Neuronal stem cell (in vitro differentiated cells): ENCODE data around the gene RBM27. TPM values are rescaled to one million over a fixed set of nuclear protein-coding genes. Genes with fewer than 3 reads are reported as not detected.

Experiments used
- DNase-seq: peaks from one replicate; pipeline ENCODE4 v3.0.0-alpha.2; 2013; ENCODE audit warnings: low spot score
- H2AFZ ChIP-seq: one replicate; pipeline ENCODE4 v1.6.1; 2013; ENCODE audit warnings: mild to moderate bottlenecking, low read length, inconsistent platforms
- H2AK5ac ChIP-seq: 2 replicates; pipeline ENCODE4 v1.6.1; 2013; ENCODE audit warnings: low read depth, mild to moderate bottlenecking, inconsistent platforms, low read length, moderate library complexity, mixed read lengths
- H2BK120ac ChIP-seq: 2 replicates; pipeline ENCODE4 v1.6.1; 2013; ENCODE audit warnings: low read depth, mild to moderate bottlenecking, inconsistent platforms, low read length, moderate library complexity, mixed read lengths
- H2BK12ac ChIP-seq: one replicate; pipeline ENCODE4 v1.6.1; 2013; ENCODE audit warnings: low read length, inconsistent platforms
- H2BK15ac ChIP-seq: 2 replicates; pipeline ENCODE4 v1.6.1; 2013; ENCODE audit warnings: mild to moderate bottlenecking, low read length, inconsistent platforms, mixed read lengths
- H2BK5ac ChIP-seq: one replicate; pipeline ENCODE4 v1.6.1; 2013; ENCODE audit warnings: inconsistent platforms, mild to moderate bottlenecking, low read length, moderate library complexity
- H3K14ac ChIP-seq: one replicate; pipeline ENCODE4 v1.6.1; 2013; ENCODE audit warnings: low read length, inconsistent platforms
- H3K18ac ChIP-seq: 2 replicates; pipeline ENCODE4 v1.6.1; 2013; ENCODE audit warnings: low read length, inconsistent platforms
- H3K23ac ChIP-seq: 2 replicates; pipeline ENCODE4 v1.6.1; 2013; ENCODE audit warnings: low read depth, mild to moderate bottlenecking, mixed read lengths, low read length, inconsistent platforms; ENCODE audit not compliant: poor library complexity
- H3K27ac ChIP-seq: replicated peaks from 3 replicates; pipeline ENCODE4 v1.5.1; 2013; ENCODE audit warnings: low read length, inconsistent platforms
- H3K27me3 ChIP-seq, 3 experiments: 2 replicates each; pipeline ENCODE4 v1.6.1; 2013; ENCODE audit warnings: low read length in 3 of 3, mild to moderate bottlenecking in 2 of 3, inconsistent platforms in 1 of 3, low read depth in 1 of 3, mixed read lengths in 1 of 3, moderate library complexity in 1 of 3; ENCODE audit not compliant: control insufficient read depth in 3 of 3, insufficient read depth in 3 of 3
- H3K36me3 ChIP-seq, 2 donors: replicated peaks in 1 of 2; 2 replicates each; pipeline ENCODE4 v1.6.1; 2013; ENCODE audit warnings: low read length in 2 of 2; ENCODE audit not compliant: control insufficient read depth in 2 of 2, insufficient read depth in 2 of 2
- H3K4ac ChIP-seq: 2 replicates; pipeline ENCODE4 v1.6.1; 2013; ENCODE audit warnings: inconsistent platforms, mild to moderate bottlenecking, low read length, moderate library complexity
- H3K4me1 ChIP-seq, 2 donors: 1 replicate in 1 of 2; 2 replicates in 1 of 2; pipeline ENCODE4 v1.6.1; 2013; ENCODE audit warnings: low read length in 2 of 2, low read depth in 1 of 2; ENCODE audit not compliant: control insufficient read depth in 2 of 2, insufficient read depth in 1 of 2
- H3K4me2 ChIP-seq: one replicate; pipeline ENCODE4 v1.6.1; 2013; ENCODE audit warnings: mild to moderate bottlenecking, low read length, inconsistent platforms; ENCODE audit not compliant: insufficient read depth, poor library complexity, severe bottlenecking
- H3K4me3 ChIP-seq, 2 donors: 2 replicates each; pipeline ENCODE4 v1.5.1; 2013; ENCODE audit warnings: low read length in 2 of 2, mild to moderate bottlenecking in 2 of 2, inconsistent platforms in 1 of 2, moderate library complexity in 1 of 2
- H3K79me1 ChIP-seq: one replicate; pipeline ENCODE4 v1.6.1; 2013; ENCODE audit warnings: low read depth, mild to moderate bottlenecking, inconsistent platforms, low read length, moderate library complexity
- H3K9ac ChIP-seq: one replicate; pipeline ENCODE4 v1.6.1; 2013; ENCODE audit warnings: mild to moderate bottlenecking, low read depth, low read length, inconsistent platforms; ENCODE audit not compliant: poor library complexity
- H3K9me3 ChIP-seq, 2 donors: replicated peaks in 1 of 2; 2 replicates each; pipeline versions ENCODE3 to v1.6.1; 2013; ENCODE audit warnings: low read length in 2 of 2, mild to moderate bottlenecking in 2 of 2, inconsistent platforms in 1 of 2, low read depth in 1 of 2, mixed read lengths in 1 of 2, moderate library complexity in 1 of 2; ENCODE audit not compliant: control insufficient read depth in 2 of 2, insufficient read depth in 1 of 2
- H4K8ac ChIP-seq: one replicate; pipeline ENCODE4 v1.6.1; 2013; ENCODE audit warnings: low read depth, mild to moderate bottlenecking, inconsistent platforms, low read length, moderate library complexity
- H4K91ac ChIP-seq: one replicate; pipeline ENCODE4 v1.6.1; 2013; ENCODE audit warnings: low read length, low read depth, mild to moderate bottlenecking, inconsistent platforms; ENCODE audit not compliant: poor library complexity
- WGBS, 2 donors: extraction: QIAGEN DNeasy Blood & Tissue Kit; methylation state at CpG; one replicate each; pipeline ENCODE4 v1.1.7; 2013; ENCODE audit warnings: missing lambda C conversion rate in 2 of 2, mixed read lengths in 1 of 2; ENCODE audit not compliant: insufficient read length in 2 of 2, insufficient replicate concordance in 1 of 2; ENCODE audit errors: extremely low coverage in 2 of 2; 5-methylcytosine and 5-hydroxymethylcytosine counted together
- polyA plus RNA-seq, 2 experiments: library from polyadenylated mRNA; stranded (reverse); fragments of 200-250 nt; gene quantifications; one replicate each; pipeline ENCODE4 v1.2.3, GENCODE V29; 2013

The RBM27 gene
- polyA plus RNA-seq (2013, experiment 1 of 2): 19.1 TPM
- polyA plus RNA-seq (2013, experiment 2 of 2): 21.3 TPM

GRCh38 chr5:146203011-146203871 is at the start of gene RBM27:
RBM27 (plus strand) TSS chr5:146203605; CDS start chr5:146203766, 161 bp downstream.
- H2AFZ ChIP-seq: peak within 1 kb of the TSS; percentile 93
- DNase-seq: peak; percentile 99
- no peak within 1 kb of the TSS for H3K4ac ChIP-seq
- H2BK120ac ChIP-seq: no peak within 1 kb of the TSS
- H3K27me3 ChIP-seq: peaks cover 0 to 5% (median 0%) of the 10 kb centered on the region in 3 experiments
- peak within 1 kb of the TSS; percentile 95 for H3K27ac ChIP-seq
- H3K79me1 ChIP-seq: no peaks in the 10 kb centered on the region
- H2BK15ac ChIP-seq: peak within 1 kb of the TSS; percentile 58
- H3K4me3 ChIP-seq: peak within 1 kb of the TSS; percentile 72 to 88
- H4K8ac ChIP-seq: no peak within 1 kb of the TSS
- H3K9ac ChIP-seq: peak within 1 kb of the TSS; percentile 98
- H3K36me3 ChIP-seq: no peaks in the 10 kb centered on the region
- H2BK12ac ChIP-seq: no peak within 1 kb of the TSS
- H3K4me1 ChIP-seq: peaks cover 0 to 3% of the 10 kb centered on the region in 2 donors
- H4K91ac ChIP-seq: no peak within 1 kb of the TSS
- peak within 1 kb of the TSS; percentile 96 for H3K18ac ChIP-seq
- no peak within 1 kb of the TSS for H2AK5ac ChIP-seq
- H3K14ac ChIP-seq: no peak within 1 kb of the TSS
- H3K9me3 ChIP-seq: no peaks in the 10 kb centered on the region
- H3K4me2 ChIP-seq: peak within 1 kb of the TSS; percentile 65
- WGBS, 2 donors: no CpG with 5 or more reads among the region's 48 CpGs
- peak within 1 kb of the TSS; percentile 13 for H2BK5ac ChIP-seq
- H3K23ac ChIP-seq: peak within 1 kb of the TSS; percentile 96

- Histone ChIP-seq H3K18ac (no peak overlapping the region), H3K14ac (no peak overlapping the region), H3K79me1 (no peaks in the 10 kb centered on the region), H3K4me1 (no peaks in the 10 kb centered on the region), H3K27me3 (no peaks in the 10 kb centered on the region), H4K8ac (no peak overlapping the region), H3K4me2 (no peak overlapping the region), H2BK5ac (no peak overlapping the region), H3K23ac (no peak overlapping the region), H3K9ac (no peak overlapping the region), H2AFZ (no peak overlapping the region), H3K27ac (no peak overlapping the region), H3K4me3 (no peak overlapping the region), H3K9me3 (peaks cover 0 to 21% of the 10 kb centered on the region in 2 donors), H4K91ac (no peak overlapping the region), H2BK120ac (no peak overlapping the region), H2BK15ac (no peak overlapping the region), H3K36me3 (peaks cover 25 to 99% of the 10 kb centered on the region in 2 donors), H2AK5ac (no peak overlapping the region), H3K4ac (no peak overlapping the region), H2BK12ac (no peak overlapping the region)
- no peak for DNase-seq
These were observed 45.1 kb upstream of the RBM27 start for GRCh38 chr5:146158255-146158654.

GRCh38 chr5:146164382-146164781 is 39.0 kb upstream of the RBM27 start:
- no peaks in the 10 kb centered on the region for H3K4me1 ChIP-seq
- no peak for DNase-seq
- no peak overlapping the region for H3K23ac ChIP-seq
- no peak overlapping the region for H3K4me2 ChIP-seq
- H3K27me3 ChIP-seq: no peaks in the 10 kb centered on the region
- no peak overlapping the region for H3K27ac ChIP-seq
- no peak overlapping the region for H3K4me3 ChIP-seq
- no peaks in the 10 kb centered on the region for H3K79me1 ChIP-seq
- H2AFZ ChIP-seq: no peak overlapping the region
- no peak overlapping the region for H2AK5ac ChIP-seq
- H2BK120ac ChIP-seq: no peak overlapping the region
- no peak overlapping the region for H4K91ac ChIP-seq
- no peak overlapping the region for H3K4ac ChIP-seq
- H3K18ac ChIP-seq: no peak overlapping the region
- peaks cover 0 to 16% of the 10 kb centered on the region in 2 donors for H3K9me3 ChIP-seq
- H3K36me3 ChIP-seq: peaks cover 17 to 97% of the 10 kb centered on the region in 2 donors
- H2BK15ac ChIP-seq: no peak overlapping the region
- H2BK5ac ChIP-seq: no peak overlapping the region
- H2BK12ac ChIP-seq: no peak overlapping the region
- no peak overlapping the region for H3K14ac ChIP-seq
- no peak overlapping the region for H4K8ac ChIP-seq
- no CpG with 5 or more reads among the region's 2 CpGs for WGBS, 2 donors
- no peak overlapping the region for H3K9ac ChIP-seq

GRCh38 chr5:146165460-146165859 is 37.9 kb upstream of the RBM27 start:
- DNase-seq: no peak

More at GRCh38 chr5:146165460-146165859, 37.9 kb upstream of the RBM27 start:
- Histone ChIP-seq H2AFZ (no peak overlapping the region), H3K9me3 (peaks cover 0 to 16% of the 10 kb centered on the region in 2 donors), H3K4me2 (no peak overlapping the region), H2BK15ac (no peak overlapping the region), H2BK120ac (no peak overlapping the region), H2AK5ac (no peak overlapping the region), H3K14ac (no peak overlapping the region), H3K4me1 (no peaks in the 10 kb centered on the region), H3K9ac (no peak overlapping the region), H2BK5ac (no peak overlapping the region), H4K91ac (no peak overlapping the region), H3K27me3 (no peaks in the 10 kb centered on the region), H3K79me1 (no peaks in the 10 kb centered on the region), H3K4me3 (no peak overlapping the region), H3K23ac (no peak overlapping the region), H4K8ac (no peak overlapping the region), H3K36me3 (peaks cover 19 to 97% of the 10 kb centered on the region in 2 donors), H3K4ac (no peak overlapping the region), H3K18ac (no peak overlapping the region), H2BK12ac (no peak overlapping the region), H3K27ac (no peak overlapping the region)
- WGBS, 2 donors: no CpG with 5 or more reads among the region's 1 CpG
